HG02885 (cell line): Measurements from ENCODE around the gene DIAPH1.
A peak's percentile ranks its signal among the peaks of the same experiment; 100 is the strongest.
"Not testable (repeated sequence)": the region's sequence is repeated elsewhere in the genome, so short reads cannot be mapped to it uniquely, and the experiment has no call there.

Experiments used
- ATAC-seq: cut with Tn5 transposase; IDR thresholded peaks from one replicate; pipeline ENCODE4 v1.9.1; 2021; ENCODE audit warnings: mild to moderate bottlenecking; ENCODE audit not compliant: unreplicated experiment, poor library complexity

The DIAPH1 gene

GRCh38 chr5:141615991-141616720 lies 2.6 kb downstream of the DIAPH1 start:
- ATAC-seq: no peak

- no peak for ATAC-seq
These were observed 5.5 kb downstream of the DIAPH1 start for GRCh38 chr5:141613344-141613743.

- no peak for ATAC-seq
These were observed 7.5 kb downstream of the DIAPH1 start for GRCh38 chr5:141611289-141611688.

- not testable (repeated sequence) for ATAC-seq
These were observed 8.9 kb downstream of the DIAPH1 start for GRCh38 chr5:141609921-141610320.

GRCh38 chr5:141609044-141609443 lies 9.8 kb downstream of the DIAPH1 start:
- no peak for ATAC-seq

- no peak for ATAC-seq
These were observed 10.2 kb downstream of the DIAPH1 start for GRCh38 chr5:141608557-141608956.

GRCh38 chr5:141608046-141608445 lies 10.8 kb downstream of the DIAPH1 start:
- no peak for ATAC-seq

GRCh38 chr5:141605523-141606277 lies 13.1 kb downstream of the DIAPH1 start:
- ATAC-seq: peak; percentile 95

GRCh38 chr5:141603923-141604717 lies 14.7 kb downstream of the DIAPH1 start:
- ATAC-seq: no peak

GRCh38 chr5:141602606-141603005 lies 16.2 kb downstream of the DIAPH1 start:
- no peak for ATAC-seq

- ATAC-seq: peak; percentile 56
These were observed 20.1 kb downstream of the DIAPH1 start for GRCh38 chr5:141598391-141599345.

GRCh38 chr5:141597814-141598213 lies 21.0 kb downstream of the DIAPH1 start:
- ATAC-seq: no peak

GRCh38 chr5:141597394-141597793 lies 21.4 kb downstream of the DIAPH1 start:
- ATAC-seq: no peak

- ATAC-seq: no peak
These were observed 21.9 kb downstream of the DIAPH1 start for GRCh38 chr5:141596867-141597266.

- no peak for ATAC-seq
These were observed 28.7 kb downstream of the DIAPH1 start for GRCh38 chr5:141590127-141590526.

GRCh38 chr5:141586246-141586645 lies 32.6 kb downstream of the DIAPH1 start:
- ATAC-seq: no peak

- peak; percentile 47 for ATAC-seq
These were observed 33.2 kb downstream of the DIAPH1 start for GRCh38 chr5:141585594-141585993.

GRCh38 chr5:141574122-141574510 lies 44.7 kb downstream of the DIAPH1 start:
- ATAC-seq: no peak

GRCh38 chr5:141573489-141574121 lies 45.2 kb downstream of the DIAPH1 start:
- ATAC-seq: no peak
